Stomach (tissue), 9 donors: ENCODE data around the gene PTPN2. TPM values are rescaled to one million over a fixed set of nuclear protein-coding genes. Genes with fewer than 3 reads are reported as not detected.

Experiments
- DNase-seq, 2 donors: peaks; one replicate each; pipeline versions ENCODE4 v3.0.0 to v3.0.0-alpha.2; 2013 to 2019
- H3K27ac ChIP-seq, 5 donors: fragments of 200-600 bp in 4 of 5; sonication (generic) in 4 of 5; one replicate each; pipeline ENCODE4 v1.5.1; 2013 to 2019; ENCODE audit warnings: mild to moderate bottlenecking in 1 of 5, moderate library complexity in 1 of 5
- H3K27me3 ChIP-seq, 3 donors: fragments of 200-600 bp; sonication (generic); one replicate each; pipeline ENCODE4 v1.5.1; 2017 to 2019; ENCODE audit warnings: mixed run types in 1 of 3
- H3K36me3 ChIP-seq, 4 donors: fragments of 200-600 bp; sonication (generic); 1 replicate in 3 of 4; 2 replicates in 1 of 4; pipeline ENCODE4 v1.5.1; 2016 to 2019
- H3K4me1 ChIP-seq, 4 donors: fragments of 200-600 bp; sonication (generic); one replicate each; pipeline ENCODE4 v1.5.1; 2016 to 2019
- H3K4me3 ChIP-seq, 4 donors: fragments of 200-600 bp; sonication (generic) in 3 of 4; one replicate each; pipeline ENCODE4 v1.5.1; 2016 to 2019; ENCODE audit warnings: mild to moderate bottlenecking in 1 of 4
- H3K9me3 ChIP-seq, 4 donors: fragments of 200-600 bp; sonication (generic); one replicate each; pipeline ENCODE4 v1.5.1; 2016 to 2019
- EP300 ChIP-seq: sonication (generic); formaldehyde crosslinking; IDR thresholded peaks from one replicate; pipeline ENCODE4 v1.6.1; 2017; ENCODE audit warnings: antibody characterized with exemption
- POLR2A ChIP-seq, 4 donors: fragments of 450-650 bp; IDR thresholded peaks; one replicate each; pipeline ENCODE4 v1.6.1; 2016; ENCODE audit warnings: antibody characterized with exemption in 4 of 4, control low read depth in 2 of 4, mild to moderate bottlenecking in 1 of 4, moderate library complexity in 1 of 4
- POLR2AphosphoS5 ChIP-seq, 3 donors: sonication (generic); formaldehyde crosslinking; IDR thresholded peaks; one replicate each; pipeline ENCODE4 v1.6.1; 2016; ENCODE audit warnings: antibody characterized with exemption in 3 of 3
- WGBS, 5 donors: extraction: QIAGEN DNeasy Blood & Tissue Kit in 3 of 5; methylation state at CpG; one replicate each; pipeline versions ENCODE4 v1.1.5 to v1.1.7; 2013 to 2018; 5-methylcytosine and 5-hydroxymethylcytosine counted together
- intact Hi-C: fragments of 100-400 bp; cut with DNase I; formaldehyde crosslinking; loops from one replicate; pipeline ENCODE4 v1.15.1; 2023; ENCODE audit warnings: low total_unique reads
- polyA plus RNA-seq, 3 donors: library from polyadenylated mRNA; stranded (reverse); fragments of 200-250 nt; gene quantifications; one replicate each; pipeline ENCODE4 v1.2.3, GENCODE V29; 2013
- total RNA-seq, 5 donors: library from RNA; depleted of rRNA; stranded (reverse); fragments of >200 nt; gene quantifications; one replicate each; pipeline versions ENCODE4 v1.1.0 to v1.2.3, GENCODE V29; 2014 to 2016
- TF ChIP-seq, protein P1 (sequence below), 7 experiments: fragments of 450-650 bp in 4 of 7; fragments of 200-600 bp in 3 of 7; sonication (generic) in 3 of 7; IDR thresholded peaks; one replicate each; pipeline ENCODE4 v1.5.1; 2016 to 2019; ENCODE audit warnings: antibody characterized with exemption in 7 of 7, control low read depth in 2 of 7, mild to moderate bottlenecking in 1 of 7
- donor health status: healthy with polysubstance abuse.
- donor health status: Bipolar disorder and iron deficiency.
- donor health status: healthy.

PTPN2 gene
- total and polyA plus RNA-seq, 8 donors = 5.8 to 66.7 (median 30.3) TPM

DNA sequence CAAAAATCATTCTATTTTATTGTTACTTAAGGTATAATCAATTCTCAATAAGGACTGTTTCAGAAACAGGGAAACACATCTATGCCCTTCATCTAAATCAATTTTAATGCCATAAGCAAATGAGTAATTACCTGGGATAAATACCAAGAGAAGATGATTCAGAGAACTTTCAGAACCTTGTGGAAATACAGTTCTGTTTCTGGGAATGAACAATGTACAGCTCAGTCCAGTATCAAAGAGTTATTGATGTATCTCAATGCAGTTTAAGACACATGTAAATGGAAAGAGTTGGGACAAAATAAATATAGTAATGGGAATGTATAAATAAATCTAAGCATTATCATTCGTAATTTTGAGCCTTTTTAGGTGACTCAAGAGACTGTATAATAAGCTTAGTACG, 60.1 kb downstream of the PTPN2 start:
- Histone ChIP-seq H3K9me3 (peaks cover 0 to 19% (median 12%) of the 10 kb centered on the region in 4 donors), H3K36me3 (peaks cover 7 to 73% (median 64%) of the 10 kb centered on the region in 4 donors), H3K27me3 (no peaks in the 10 kb centered on the region), H3K27ac (no peak overlapping the region), H3K4me3 (no peak overlapping the region), H3K4me1 (peaks cover 0 to 13% (median 3%) of the 10 kb centered on the region in 4 donors)
- WGBS, 5 donors = 91 to 95% (median 93%) methylated on average over 2 of the region's 2 CpGs
- TF ChIP-seq POLR2AphosphoS5 (IDR thresholded peaks at IDR 0.05) = no peak
- no peak for TF ChIP-seq EP300
- TF ChIP-seq POLR2A (IDR thresholded peaks at IDR 0.05) = no peak
- TF ChIP-seq, protein P1, sequence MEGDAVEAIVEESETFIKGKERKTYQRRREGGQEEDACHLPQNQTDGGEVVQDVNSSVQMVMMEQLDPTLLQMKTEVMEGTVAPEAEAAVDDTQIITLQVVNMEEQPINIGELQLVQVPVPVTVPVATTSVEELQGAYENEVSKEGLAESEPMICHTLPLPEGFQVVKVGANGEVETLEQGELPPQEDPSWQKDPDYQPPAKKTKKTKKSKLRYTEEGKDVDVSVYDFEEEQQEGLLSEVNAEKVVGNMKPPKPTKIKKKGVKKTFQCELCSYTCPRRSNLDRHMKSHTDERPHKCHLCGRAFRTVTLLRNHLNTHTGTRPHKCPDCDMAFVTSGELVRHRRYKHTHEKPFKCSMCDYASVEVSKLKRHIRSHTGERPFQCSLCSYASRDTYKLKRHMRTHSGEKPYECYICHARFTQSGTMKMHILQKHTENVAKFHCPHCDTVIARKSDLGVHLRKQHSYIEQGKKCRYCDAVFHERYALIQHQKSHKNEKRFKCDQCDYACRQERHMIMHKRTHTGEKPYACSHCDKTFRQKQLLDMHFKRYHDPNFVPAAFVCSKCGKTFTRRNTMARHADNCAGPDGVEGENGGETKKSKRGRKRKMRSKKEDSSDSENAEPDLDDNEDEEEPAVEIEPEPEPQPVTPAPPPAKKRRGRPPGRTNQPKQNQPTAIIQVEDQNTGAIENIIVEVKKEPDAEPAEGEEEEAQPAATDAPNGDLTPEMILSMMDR (IDR thresholded peaks at IDR 0.05) = no peak
- intact Hi-C loops = no loop called here
- no peak for DNase-seq

DNA sequence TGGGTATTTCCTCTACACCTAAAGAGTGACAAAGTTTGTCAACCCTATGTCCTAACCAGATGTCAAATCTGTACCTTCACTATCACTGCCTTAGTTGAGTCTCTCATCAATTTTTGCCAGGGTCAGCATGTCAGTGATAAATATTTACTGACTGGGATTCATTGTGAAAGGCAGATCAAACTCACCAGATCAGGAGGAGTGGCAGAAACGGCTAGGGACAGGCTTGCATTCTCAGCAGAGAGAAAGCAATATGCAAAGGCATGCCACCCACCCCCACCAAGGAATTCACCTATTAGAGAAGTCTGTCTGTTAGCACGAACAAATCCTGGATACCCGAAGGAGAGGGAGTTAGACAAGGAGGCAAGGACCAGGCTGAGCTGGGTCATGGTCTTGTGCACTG, 62.6 kb downstream of the PTPN2 start:
- Histone ChIP-seq H3K27me3 (no peaks in the 10 kb centered on the region), H3K9me3 (no peaks in the 10 kb centered on the region), H3K4me3 (no peak overlapping the region), H3K27ac (no peak overlapping the region), H3K4me1 (peaks cover 0 to 13% (median 3%) of the 10 kb centered on the region in 4 donors), H3K36me3 (peaks cover 7 to 73% (median 59%) of the 10 kb centered on the region in 4 donors)
- DNase-seq = no peak
- WGBS, 5 donors = 38 to 71% (median 65%) methylated on average over 1 to 3 of the region's 3 CpGs
- TF ChIP-seq, protein P1 (IDR thresholded peaks at IDR 0.05) = no peak
- no peak for TF ChIP-seq POLR2A (IDR thresholded peaks at IDR 0.05)
- TF ChIP-seq EP300 = no peak
- TF ChIP-seq POLR2AphosphoS5 (IDR thresholded peaks at IDR 0.05) = no peak
- intact Hi-C loops = no loop called here

DNA sequence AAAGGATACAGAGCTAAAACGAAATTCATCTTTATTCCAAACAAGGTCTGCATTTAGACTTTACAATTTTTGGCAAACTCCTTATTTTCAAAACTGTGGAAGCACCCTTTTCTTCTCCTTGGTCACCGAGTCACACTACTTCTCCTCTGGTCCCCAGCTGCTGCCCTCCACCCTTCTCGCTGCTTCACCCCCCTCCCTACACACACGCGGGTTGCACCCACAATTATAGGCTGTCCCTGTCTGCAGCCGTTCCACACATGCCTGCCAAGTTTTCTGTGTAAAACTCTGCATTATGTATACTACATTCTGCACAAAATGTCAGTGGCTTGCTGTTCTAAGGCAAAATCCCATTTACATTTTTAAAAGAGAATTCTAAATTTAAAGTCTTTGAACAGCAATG, 63.5 kb downstream of the PTPN2 start:
- 53 to 70% (median 66%) methylated on average over 6 of the region's 6 CpGs for WGBS, 5 donors
- intact Hi-C loops = no loop called here
- TF ChIP-seq POLR2AphosphoS5 (IDR thresholded peaks at IDR 0.05) = no peak
- TF ChIP-seq POLR2A (IDR thresholded peaks at IDR 0.05) = no peak
- TF ChIP-seq, protein P1 (IDR thresholded peaks at IDR 0.05) = no peak
- TF ChIP-seq EP300 = no peak

DNA sequence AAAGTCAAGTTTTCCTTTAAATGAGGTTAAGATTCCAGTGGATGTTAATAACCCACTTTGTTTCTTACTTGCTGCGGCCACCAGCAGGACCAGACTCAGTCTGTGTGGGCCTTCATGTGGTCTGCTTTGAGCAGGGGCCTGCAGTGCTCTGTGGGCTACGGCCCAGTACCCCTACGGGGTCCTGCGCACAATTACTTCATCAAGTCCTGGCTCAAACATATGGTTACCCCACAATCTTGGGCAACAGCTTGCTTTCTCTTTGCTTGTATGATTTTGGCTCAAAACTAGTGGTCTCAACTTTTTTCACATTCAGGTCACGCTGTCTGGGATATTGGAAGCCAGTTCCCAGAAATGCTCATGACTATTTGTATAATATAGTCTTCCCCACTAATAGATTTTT, 64.2 kb downstream of the PTPN2 start:
- DNase-seq = no peak
- Histone ChIP-seq H3K27me3 (no peaks in the 10 kb centered on the region), H3K9me3 (no peaks in the 10 kb centered on the region), H3K27ac (no peak overlapping the region), H3K4me3 (no peak overlapping the region), H3K4me1 (peaks cover 0 to 13% (median 3%) of the 10 kb centered on the region in 4 donors), H3K36me3 (peaks cover 0 to 74% (median 59%) of the 10 kb centered on the region in 4 donors)
- no peak for TF ChIP-seq EP300
- intact Hi-C loops = no loop called here
- WGBS, 5 donors = 76 to 90% (median 78%) methylated on average over 5 of the region's 5 CpGs

More for the DNA sequence above, 63.5 kb downstream of the PTPN2 start:
- no peaks in the 10 kb centered on the region for H3K27me3 ChIP-seq
- no peaks in the 10 kb centered on the region for H3K9me3 ChIP-seq
- H3K4me1 ChIP-seq = peaks cover 0 to 13% (median 3%) of the 10 kb centered on the region in 4 donors
- no peak overlapping the region for H3K27ac ChIP-seq
- peaks cover 0 to 74% (median 59%) of the 10 kb centered on the region in 4 donors for H3K36me3 ChIP-seq
- peak in 1 of 2 donors; percentile 49 for DNase-seq
- H3K4me3 ChIP-seq = no peak overlapping the region

DNA sequence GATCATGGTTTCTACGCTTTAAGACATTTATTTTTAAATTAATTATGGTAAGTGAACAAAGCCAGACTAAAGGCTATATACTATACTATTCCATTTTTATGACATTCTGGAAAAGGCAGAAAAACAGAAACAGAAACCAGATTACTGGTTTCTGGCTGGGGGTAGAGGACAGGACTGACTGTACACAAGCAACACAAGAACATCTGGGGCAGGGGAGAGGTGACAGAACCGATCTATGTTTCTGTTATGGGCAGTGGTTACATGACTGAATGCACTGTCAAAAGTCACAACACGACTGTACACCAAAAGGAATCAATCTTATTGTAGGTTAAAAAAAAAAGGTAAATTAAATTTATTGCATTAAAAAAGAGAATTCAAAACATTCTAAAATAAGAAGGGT, 64.7 kb downstream of the PTPN2 start:
- no peaks in the 10 kb centered on the region for H3K9me3 ChIP-seq
- intact Hi-C loops = no loop called here
- 66 to 81% (median 79%) methylated on average over 3 of the region's 3 CpGs for WGBS, 5 donors
- TF ChIP-seq, protein P1 (IDR thresholded peaks at IDR 0.05) = no peak
- TF ChIP-seq EP300 (no peak), POLR2A (IDR thresholded peaks at IDR 0.05) (no peak), POLR2AphosphoS5 (IDR thresholded peaks at IDR 0.05) (no peak)
- no peak overlapping the region for H3K4me3 ChIP-seq
- H3K27me3 ChIP-seq = no peaks in the 10 kb centered on the region
- no peak for DNase-seq
- no peak overlapping the region for H3K27ac ChIP-seq
- H3K36me3 ChIP-seq = peaks cover 5 to 74% (median 59%) of the 10 kb centered on the region in 4 donors
- peaks cover 0 to 13% (median 3%) of the 10 kb centered on the region in 4 donors for H3K4me1 ChIP-seq
